OCI-LY1 (cell line): ENCODE results near the gene CTIF.

Experiments
- H2AFZ ChIP-seq: fragments of 200-600 bp; sonication (generic), shearing (Covaris generic); 2 replicates; pipeline ENCODE4 v1.6.0; 2014; ENCODE audit warnings: antibody characterized with exemption, mild to moderate bottlenecking, low read length
- H3F3A ChIP-seq: fragments of 200-600 bp; sonication (generic), shearing (Covaris generic); 2 replicates; pipeline ENCODE4 v1.6.0; 2014; ENCODE audit warnings: mild to moderate bottlenecking, antibody characterized with exemption, low read length, moderate library complexity; ENCODE audit not compliant: insufficient read depth
- H3K27ac ChIP-seq: fragments of 200-600 bp; sonication (generic); 2 replicates; pipeline ENCODE4 v1.5.1; 2014; ENCODE audit warnings: low read length, mixed run types, mild to moderate bottlenecking, low read depth; ENCODE audit not compliant: poor library complexity, severe bottlenecking
- H3K27me3 ChIP-seq: fragments of 200-600 bp; sonication (generic); 2 replicates; pipeline ENCODE4 v1.6.0; 2014; ENCODE audit warnings: antibody characterized with exemption, mild to moderate bottlenecking, low read length, moderate library complexity; ENCODE audit not compliant: insufficient read depth
- H3K36me3 ChIP-seq: fragments of 200-600 bp; sonication (generic); 2 replicates; pipeline ENCODE4 v1.6.1; 2014; ENCODE audit warnings: mild to moderate bottlenecking, antibody characterized with exemption, low read length, moderate library complexity, mixed read lengths; ENCODE audit not compliant: insufficient read depth
- H3K4me1 ChIP-seq: fragments of 200-600 bp; sonication (generic); 2 replicates; pipeline ENCODE4 v1.5.1; 2014; ENCODE audit warnings: mild to moderate bottlenecking, low read length, moderate library complexity; ENCODE audit not compliant: insufficient read depth, severe bottlenecking
- H3K4me2 ChIP-seq: fragments of 200-600 bp; sonication (generic), shearing (Covaris generic); 2 replicates; pipeline ENCODE4 v1.6.1; 2014; ENCODE audit warnings: low read length
- H3K4me3 ChIP-seq: fragments of 200-600 bp; sonication (generic); 2 replicates; pipeline ENCODE4 v1.5.1; 2014; ENCODE audit warnings: low read length, low read depth, mild to moderate bottlenecking, mixed read lengths; ENCODE audit not compliant: poor library complexity, severe bottlenecking
- H3K79me2 ChIP-seq: fragments of 200-600 bp; shearing (Covaris generic); 2 replicates; pipeline ENCODE4 v1.6.1; 2016; ENCODE audit warnings: mixed run types, low read length, mixed read lengths; ENCODE audit not compliant: insufficient read depth
- H3K9ac ChIP-seq: fragments of 200-600 bp; sonication (generic), shearing (Covaris generic); 2 replicates; pipeline ENCODE4 v1.6.1; 2014; ENCODE audit warnings: mild to moderate bottlenecking, low read length, mixed read lengths
- H3K9me2 ChIP-seq: fragments of 200-600 bp; sonication (generic), shearing (Covaris generic); 2 replicates; pipeline ENCODE4 v1.6.1; 2014; ENCODE audit warnings: low read depth, mild to moderate bottlenecking, low read length, mixed read lengths
- H3K9me3 ChIP-seq: fragments of 200-600 bp; shearing (Covaris generic); 2 replicates; pipeline ENCODE4 v1.6.1; 2014; ENCODE audit warnings: low read length, mixed read lengths
- H4K20me1 ChIP-seq: fragments of 200-600 bp; sonication (generic), shearing (Covaris generic); 2 replicates; pipeline ENCODE4 v1.6.0; 2016; ENCODE audit warnings: mild to moderate bottlenecking, low read length; ENCODE audit not compliant: insufficient read depth
- EZH2 ChIP-seq: fragments of 200-600 bp; sonication (generic), shearing (Covaris generic); IDR thresholded peaks from 2 replicates; pipeline ENCODE4 v1.8.0; 2017; ENCODE audit warnings: borderline replicate concordance, mixed run types, mild to moderate bottlenecking, antibody characterized with exemption, low read length, moderate library complexity, mixed read lengths
- TF ChIP-seq, protein P1 (sequence below): fragments of 200-600 bp; sonication (generic), shearing (Covaris generic); IDR thresholded peaks from 2 replicates; pipeline ENCODE4 v1.5.1; 2017; ENCODE audit warnings: mild to moderate bottlenecking, antibody characterized with exemption, low read length, moderate library complexity, mixed read lengths

Gene CTIF

DNA sequence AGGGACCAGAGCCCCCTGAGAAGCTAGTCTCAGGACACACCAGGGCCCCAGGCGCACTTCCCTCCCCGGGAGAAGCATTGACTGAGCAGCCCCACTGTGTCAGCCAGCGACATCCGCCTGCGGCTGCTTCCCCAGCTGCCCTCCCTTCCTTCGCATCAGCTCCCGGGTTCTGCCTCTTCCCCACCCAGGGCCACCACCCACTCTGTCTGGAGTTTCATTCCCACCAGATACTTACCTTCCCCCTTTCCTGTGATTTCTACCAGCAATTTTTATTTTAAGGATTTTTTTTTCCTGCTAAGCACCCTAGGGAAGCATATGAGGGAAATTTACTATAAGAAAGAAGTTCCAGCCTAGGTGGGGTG, 312.7 kb downstream of the CTIF start:
- H3K27ac ChIP-seq: no peak overlapping the region
- H3K4me1 ChIP-seq: no peaks in the 10 kb centered on the region
- no peaks in the 10 kb centered on the region for H3K79me2 ChIP-seq
- no peaks in the 10 kb centered on the region for H3K9me3 ChIP-seq
- H3F3A ChIP-seq: no peaks in the 10 kb centered on the region
- no peaks in the 10 kb centered on the region for H3K36me3 ChIP-seq
- no peak overlapping the region for H3K4me3 ChIP-seq
- no peaks in the 10 kb centered on the region for H4K20me1 ChIP-seq
- H3K4me2 ChIP-seq: no peak overlapping the region
- peaks cover 10% of the 10 kb centered on the region for H3K27me3 ChIP-seq
- H3K9me2 ChIP-seq: no peaks in the 10 kb centered on the region
- H3K9ac ChIP-seq: no peak overlapping the region
- no peak overlapping the region for H2AFZ ChIP-seq
- no peak for TF ChIP-seq EZH2
- TF ChIP-seq, protein P1, sequence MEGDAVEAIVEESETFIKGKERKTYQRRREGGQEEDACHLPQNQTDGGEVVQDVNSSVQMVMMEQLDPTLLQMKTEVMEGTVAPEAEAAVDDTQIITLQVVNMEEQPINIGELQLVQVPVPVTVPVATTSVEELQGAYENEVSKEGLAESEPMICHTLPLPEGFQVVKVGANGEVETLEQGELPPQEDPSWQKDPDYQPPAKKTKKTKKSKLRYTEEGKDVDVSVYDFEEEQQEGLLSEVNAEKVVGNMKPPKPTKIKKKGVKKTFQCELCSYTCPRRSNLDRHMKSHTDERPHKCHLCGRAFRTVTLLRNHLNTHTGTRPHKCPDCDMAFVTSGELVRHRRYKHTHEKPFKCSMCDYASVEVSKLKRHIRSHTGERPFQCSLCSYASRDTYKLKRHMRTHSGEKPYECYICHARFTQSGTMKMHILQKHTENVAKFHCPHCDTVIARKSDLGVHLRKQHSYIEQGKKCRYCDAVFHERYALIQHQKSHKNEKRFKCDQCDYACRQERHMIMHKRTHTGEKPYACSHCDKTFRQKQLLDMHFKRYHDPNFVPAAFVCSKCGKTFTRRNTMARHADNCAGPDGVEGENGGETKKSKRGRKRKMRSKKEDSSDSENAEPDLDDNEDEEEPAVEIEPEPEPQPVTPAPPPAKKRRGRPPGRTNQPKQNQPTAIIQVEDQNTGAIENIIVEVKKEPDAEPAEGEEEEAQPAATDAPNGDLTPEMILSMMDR: no peak

DNA sequence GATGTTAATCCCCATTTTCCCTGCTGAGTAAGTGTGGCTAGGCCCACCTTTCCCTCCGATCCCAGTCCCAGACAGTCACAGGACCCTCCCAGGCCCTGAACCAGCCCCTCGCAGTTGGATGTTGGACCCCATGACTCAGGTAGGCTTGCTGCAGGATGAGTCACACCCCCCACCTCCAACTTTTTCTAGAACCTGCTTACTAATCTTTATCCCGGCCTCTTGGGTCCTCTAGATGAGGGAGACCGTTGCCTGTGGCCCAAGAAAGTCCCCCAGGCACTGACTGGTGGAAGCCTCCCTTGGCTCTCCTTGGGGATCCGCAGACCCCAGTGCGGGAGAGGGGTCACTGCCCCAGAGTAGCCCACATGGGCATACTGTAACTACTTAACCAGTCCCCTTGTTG, 313.5 kb downstream of the CTIF start:
- Histone ChIP-seq H3K9me2 (no peaks in the 10 kb centered on the region), H3K9me3 (no peaks in the 10 kb centered on the region), H4K20me1 (no peaks in the 10 kb centered on the region), H3K79me2 (no peaks in the 10 kb centered on the region), H2AFZ (no peak overlapping the region), H3K4me2 (no peak overlapping the region), H3F3A (no peaks in the 10 kb centered on the region), H3K4me3 (no peak overlapping the region), H3K4me1 (no peaks in the 10 kb centered on the region), H3K27me3 (peaks cover 10% of the 10 kb centered on the region), H3K36me3 (no peaks in the 10 kb centered on the region), H3K27ac (no peak overlapping the region), H3K9ac (no peak overlapping the region)
- TF ChIP-seq, protein P1: no peak
- no peak for TF ChIP-seq EZH2

DNA sequence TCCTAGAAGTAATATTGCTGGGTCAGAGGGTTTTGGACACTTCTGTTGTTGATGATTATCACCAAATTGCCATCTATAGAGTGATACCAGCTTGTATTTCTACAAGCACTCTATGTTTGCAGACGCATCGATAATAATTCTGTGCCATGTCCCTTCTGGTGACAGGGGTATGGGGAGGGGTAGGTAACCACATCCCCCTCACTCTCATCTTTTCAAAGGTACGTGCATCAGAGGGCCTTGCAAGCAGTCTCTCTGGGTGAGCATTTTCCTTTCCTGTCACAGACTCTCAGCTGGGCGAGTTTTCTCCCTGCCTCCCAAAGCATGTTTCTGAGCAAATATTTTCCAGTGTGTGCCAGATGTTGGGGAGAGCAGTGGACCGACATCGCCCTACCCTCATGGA, 314.0 kb downstream of the CTIF start:
- Histone ChIP-seq H3K27me3 (peaks cover 10% of the 10 kb centered on the region), H4K20me1 (no peaks in the 10 kb centered on the region), H3K4me1 (no peaks in the 10 kb centered on the region), H3F3A (no peaks in the 10 kb centered on the region), H3K9me3 (no peaks in the 10 kb centered on the region), H3K4me2 (no peak overlapping the region), H3K79me2 (no peaks in the 10 kb centered on the region), H3K9ac (no peak overlapping the region), H3K4me3 (no peak overlapping the region), H2AFZ (no peak overlapping the region), H3K36me3 (no peaks in the 10 kb centered on the region), H3K9me2 (no peaks in the 10 kb centered on the region), H3K27ac (no peak overlapping the region)
- TF ChIP-seq EZH2: no peak
- TF ChIP-seq, protein P1: no peak
